Vagina (tissue), 2 donors: Measurements from ENCODE around the gene NME9. TPM values are rescaled to one million over a fixed set of nuclear protein-coding genes. Genes with fewer than 3 reads are reported as not detected.

ENCODE experiments used
- DNase-seq, 2 donors: peaks; one replicate each; pipeline ENCODE4 v3.0.0-alpha.2; 2017; ENCODE audit errors: extremely low spot score in 2 of 2
- H3K27ac ChIP-seq: fragments of 200-600 bp; sonication (generic); one replicate; pipeline ENCODE4 v1.5.1; 2019
- H3K27me3 ChIP-seq: fragments of 200-600 bp; sonication (generic); one replicate; pipeline ENCODE4 v1.5.1; 2019
- H3K36me3 ChIP-seq, 2 donors: fragments of 200-600 bp; sonication (generic); one replicate each; pipeline ENCODE4 v1.5.1; 2017 to 2019
- H3K4me1 ChIP-seq: fragments of 200-600 bp; sonication (generic); one replicate; pipeline ENCODE4 v1.5.1; 2019
- H3K4me3 ChIP-seq, 2 donors: fragments of 200-600 bp; sonication (generic); 1 replicate in 1 of 2; 2 replicates in 1 of 2; pipeline ENCODE4 v1.5.1; 2016 to 2019
- H3K9me3 ChIP-seq: fragments of 200-600 bp; sonication (generic); one replicate; pipeline ENCODE4 v1.5.1; 2019
- POLR2A ChIP-seq, 2 donors: fragments of 450-650 bp; IDR thresholded peaks; one replicate each; pipeline ENCODE4 v1.6.1; 2017; ENCODE audit warnings: antibody characterized with exemption in 2 of 2, mild to moderate bottlenecking in 2 of 2, moderate library complexity in 2 of 2
- POLR2AphosphoS5 ChIP-seq, 2 donors: sonication (generic); formaldehyde crosslinking; IDR thresholded peaks; one replicate each; pipeline ENCODE4 v1.9.0; 2017; ENCODE audit warnings: antibody characterized with exemption in 2 of 2, mild to moderate bottlenecking in 2 of 2, low read depth in 1 of 2; ENCODE audit not compliant: insufficient read depth in 1 of 2
- intact Hi-C: fragments of 100-400 bp; cut with DNase I; formaldehyde crosslinking; loops from one replicate; pipeline ENCODE4 v1.15.1; 2023
- total RNA-seq: library from RNA; depleted of rRNA; stranded (reverse); fragments of >200 nt; gene quantifications from one replicate; pipeline ENCODE4 v1.2.3, GENCODE V29; 2016
- TF ChIP-seq, protein P1 (sequence below), 3 experiments: fragments of 450-650 bp in 2 of 3; fragments of 200-600 bp in 1 of 3; sonication (generic) in 1 of 3; IDR thresholded peaks; one replicate each; pipeline ENCODE4 v1.5.1; 2017 to 2019; ENCODE audit warnings: antibody characterized with exemption in 3 of 3, mild to moderate bottlenecking in 2 of 3, moderate library complexity in 2 of 3

NME9 gene
- total RNA-seq, 1 donor from 2014 or later, result not detected

DNA sequence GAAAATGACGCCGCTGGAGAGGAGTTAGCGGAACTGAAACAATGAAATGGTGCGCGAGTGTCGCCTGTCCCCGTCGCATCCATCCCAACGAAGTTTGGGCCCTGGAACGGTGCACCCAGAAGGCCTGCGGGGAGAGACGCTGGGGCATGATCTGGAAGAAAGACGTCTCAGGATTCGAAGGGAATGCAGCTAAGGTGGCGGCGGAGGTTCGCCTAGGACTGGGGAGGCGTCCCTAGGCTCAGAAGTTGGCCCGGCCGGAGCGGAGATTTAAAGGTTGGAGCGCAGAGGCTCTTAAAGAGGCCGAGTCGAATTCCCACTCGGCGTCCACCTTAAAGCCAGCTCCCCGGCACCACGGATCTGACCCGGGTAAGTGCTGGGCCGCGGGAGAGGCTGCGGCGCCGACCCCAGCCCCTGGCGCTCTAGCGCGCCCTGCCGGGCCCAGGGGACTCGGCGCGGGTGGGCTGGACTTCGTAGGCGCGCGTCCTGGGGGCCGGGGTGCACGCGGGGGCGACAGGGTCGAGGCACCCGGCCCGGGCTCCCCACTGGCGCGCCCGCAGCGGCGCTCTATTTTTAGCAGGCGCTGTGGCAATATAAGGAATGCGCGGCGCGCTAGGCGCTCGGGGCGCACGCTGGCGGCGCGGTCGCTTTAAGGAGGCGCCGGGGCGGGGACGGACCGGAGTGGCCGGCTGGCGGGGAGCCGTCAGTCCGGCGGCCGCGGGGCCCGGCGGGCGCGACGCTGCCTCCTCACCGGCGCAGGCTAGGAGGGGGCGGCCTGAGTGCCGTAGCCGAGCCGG is 18.5 kb upstream of the NME9 start, which contains the start of gene MRAS:
Gene MRAS (plus strand): TSS at position 620 of the 794 bp plus-strand sequence. CDS start 24,305 bp downstream, outside the sequence.
- H3K27me3 ChIP-seq, result no peaks in the 10 kb centered on the region
- no peaks in the 10 kb centered on the region for H3K9me3 ChIP-seq
- TF ChIP-seq POLR2A (IDR thresholded peaks at IDR 0.05) (peak in 1 of 2 donors; percentile 47), POLR2AphosphoS5 (IDR thresholded peaks at IDR 0.05; ENCODE audit: insufficient read depth in 1 of 2, low read depth in 1 of 2) (peak in 1 of 2 donors; percentile 60)
- TF ChIP-seq, protein P1, sequence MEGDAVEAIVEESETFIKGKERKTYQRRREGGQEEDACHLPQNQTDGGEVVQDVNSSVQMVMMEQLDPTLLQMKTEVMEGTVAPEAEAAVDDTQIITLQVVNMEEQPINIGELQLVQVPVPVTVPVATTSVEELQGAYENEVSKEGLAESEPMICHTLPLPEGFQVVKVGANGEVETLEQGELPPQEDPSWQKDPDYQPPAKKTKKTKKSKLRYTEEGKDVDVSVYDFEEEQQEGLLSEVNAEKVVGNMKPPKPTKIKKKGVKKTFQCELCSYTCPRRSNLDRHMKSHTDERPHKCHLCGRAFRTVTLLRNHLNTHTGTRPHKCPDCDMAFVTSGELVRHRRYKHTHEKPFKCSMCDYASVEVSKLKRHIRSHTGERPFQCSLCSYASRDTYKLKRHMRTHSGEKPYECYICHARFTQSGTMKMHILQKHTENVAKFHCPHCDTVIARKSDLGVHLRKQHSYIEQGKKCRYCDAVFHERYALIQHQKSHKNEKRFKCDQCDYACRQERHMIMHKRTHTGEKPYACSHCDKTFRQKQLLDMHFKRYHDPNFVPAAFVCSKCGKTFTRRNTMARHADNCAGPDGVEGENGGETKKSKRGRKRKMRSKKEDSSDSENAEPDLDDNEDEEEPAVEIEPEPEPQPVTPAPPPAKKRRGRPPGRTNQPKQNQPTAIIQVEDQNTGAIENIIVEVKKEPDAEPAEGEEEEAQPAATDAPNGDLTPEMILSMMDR (IDR thresholded peaks at IDR 0.05), result peak; percentile 12 to 26 (median 21)
- peak within 1 kb of the TSS; percentile 91 for H3K27ac ChIP-seq
- peak within 1 kb of the TSS; percentile 57 to 81 for H3K4me3 ChIP-seq
- intact Hi-C loops, result loop anchor here (5.0 kb wide), 1 partner anchor 39 kb away; no protein-coding TSS in a partner anchor
- no peaks in the 10 kb centered on the region for H3K36me3 ChIP-seq
- H3K4me1 ChIP-seq, result peaks cover 11% of the 10 kb centered on the region
- DNase-seq, result no peak

DNA sequence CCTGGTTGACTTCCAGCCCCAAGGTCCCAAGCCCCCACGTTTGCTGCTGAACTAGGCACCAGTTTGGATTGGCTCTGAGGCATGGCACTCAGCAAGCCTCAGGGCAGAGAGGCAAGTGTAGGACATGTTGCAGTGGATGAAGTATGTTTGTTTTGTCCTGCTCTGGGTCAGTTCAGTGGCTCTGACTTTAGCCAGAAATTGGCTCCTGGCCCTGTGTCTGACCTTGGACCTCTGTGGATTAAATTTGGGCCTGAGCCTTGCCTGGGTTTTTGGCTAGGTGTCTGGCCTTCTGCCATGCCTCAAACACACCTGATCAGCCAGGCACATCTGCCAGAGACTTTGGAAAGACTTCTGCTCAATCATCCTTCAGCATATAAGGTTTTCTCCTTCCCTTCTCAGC is 15.1 kb upstream of the NME9 start:
- H3K36me3 ChIP-seq, result no peaks in the 10 kb centered on the region
- intact Hi-C loops, result loop anchor here (5.0 kb wide), 1 partner anchor 43 kb away; no protein-coding TSS in a partner anchor
- no peak for DNase-seq
- TF ChIP-seq POLR2A (IDR thresholded peaks at IDR 0.05) (no peak), POLR2AphosphoS5 (IDR thresholded peaks at IDR 0.05; ENCODE audit: insufficient read depth in 1 of 2, low read depth in 1 of 2) (no peak)
- TF ChIP-seq, protein P1 (IDR thresholded peaks at IDR 0.05), result no peak
- no peaks in the 10 kb centered on the region for H3K9me3 ChIP-seq
- no peak overlapping the region for H3K27ac ChIP-seq
- no peak overlapping the region for H3K4me3 ChIP-seq
- peaks cover 10% of the 10 kb centered on the region for H3K4me1 ChIP-seq
- no peaks in the 10 kb centered on the region for H3K27me3 ChIP-seq

DNA sequence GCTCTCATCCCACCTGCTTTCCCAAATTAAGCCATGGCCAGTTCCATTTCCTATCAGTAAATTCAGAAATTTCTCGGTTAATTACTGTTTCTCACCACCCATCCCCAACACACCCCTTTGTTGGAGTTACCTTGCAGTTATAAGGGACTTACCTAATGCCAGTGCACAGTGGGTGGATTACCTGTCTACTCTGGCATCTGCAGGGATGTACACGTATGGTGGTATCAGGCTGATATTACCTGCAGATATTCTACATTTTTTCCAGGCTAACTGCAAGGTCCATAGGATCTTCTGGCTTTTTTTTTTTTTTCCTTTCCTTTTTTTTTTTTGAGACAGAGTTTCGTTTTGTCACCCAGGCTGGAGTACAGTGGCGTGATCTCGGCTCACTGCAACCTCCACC is 10.9 kb upstream of the NME9 start:
- Histone ChIP-seq H3K4me3 (no peak overlapping the region), H3K27ac (no peak overlapping the region), H3K4me1 (no peaks in the 10 kb centered on the region), H3K36me3 (no peaks in the 10 kb centered on the region), H3K27me3 (no peaks in the 10 kb centered on the region), H3K9me3 (no peaks in the 10 kb centered on the region)
- intact Hi-C loops, result no loop called here
- DNase-seq, result no peak
- TF ChIP-seq, protein P1 (IDR thresholded peaks at IDR 0.05), result no peak
- no peak for TF ChIP-seq POLR2AphosphoS5 (IDR thresholded peaks at IDR 0.05; ENCODE audit: insufficient read depth in 1 of 2, low read depth in 1 of 2)
- TF ChIP-seq POLR2A (IDR thresholded peaks at IDR 0.05), result no peak

DNA sequence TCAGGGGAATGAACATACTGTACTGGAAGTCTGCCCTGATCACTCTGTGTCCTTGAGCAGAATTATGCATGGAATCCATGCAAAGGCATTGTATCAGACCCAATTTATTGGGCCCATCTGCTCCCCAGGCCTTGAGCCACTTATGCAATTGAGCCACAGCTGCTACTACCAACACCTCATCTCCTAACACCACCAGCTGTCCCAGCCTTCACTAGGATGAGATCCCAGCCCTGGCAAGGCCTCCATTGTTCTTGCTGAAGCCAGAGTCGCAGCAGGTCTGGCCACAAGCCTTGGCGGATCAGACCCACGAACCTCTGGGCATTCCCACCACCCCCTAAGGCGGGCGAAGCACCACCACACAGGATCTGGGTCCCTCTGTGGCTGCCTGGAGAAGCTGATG is 9.2 kb upstream of the NME9 start:
- DNase-seq, result no peak
- no peaks in the 10 kb centered on the region for H3K27me3 ChIP-seq
- no peaks in the 10 kb centered on the region for H3K9me3 ChIP-seq
- H3K36me3 ChIP-seq, result no peaks in the 10 kb centered on the region
- no peak overlapping the region for H3K27ac ChIP-seq
- H3K4me3 ChIP-seq, result no peak overlapping the region
- TF ChIP-seq, protein P1 (IDR thresholded peaks at IDR 0.05), result no peak
- TF ChIP-seq POLR2AphosphoS5 (IDR thresholded peaks at IDR 0.05; ENCODE audit: insufficient read depth in 1 of 2, low read depth in 1 of 2), result no peak
- TF ChIP-seq POLR2A (IDR thresholded peaks at IDR 0.05), result no peak
- H3K4me1 ChIP-seq, result no peaks in the 10 kb centered on the region
- intact Hi-C loops, result no loop called here

DNA sequence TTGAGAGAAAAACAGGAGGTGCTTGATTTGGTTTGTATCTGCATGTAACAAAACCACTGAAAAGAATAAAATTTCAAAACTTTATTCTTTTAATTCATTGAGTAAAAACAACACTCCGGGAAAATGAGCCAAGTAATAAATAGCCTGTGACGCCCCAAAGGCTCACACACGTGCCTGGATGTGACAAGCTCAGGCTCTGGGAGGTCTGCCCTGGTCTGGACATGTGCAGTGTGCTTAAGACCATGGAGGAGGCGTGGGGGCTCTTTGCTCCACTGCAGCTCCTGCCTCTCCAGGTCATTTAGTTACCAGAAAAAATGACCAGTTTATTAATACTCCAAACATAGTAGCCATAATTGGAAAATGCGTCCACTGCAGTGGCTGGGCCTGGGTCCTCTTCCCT is 8.6 kb upstream of the NME9 start:
- DNase-seq, result no peak
- TF ChIP-seq POLR2AphosphoS5 (IDR thresholded peaks at IDR 0.05; ENCODE audit: insufficient read depth in 1 of 2, low read depth in 1 of 2) (no peak), POLR2A (IDR thresholded peaks at IDR 0.05) (no peak)
- TF ChIP-seq, protein P1 (IDR thresholded peaks at IDR 0.05), result no peak
- intact Hi-C loops, result no loop called here
- Histone ChIP-seq H3K4me1 (no peaks in the 10 kb centered on the region), H3K36me3 (no peaks in the 10 kb centered on the region), H3K27me3 (no peaks in the 10 kb centered on the region), H3K4me3 (no peak overlapping the region), H3K9me3 (no peaks in the 10 kb centered on the region), H3K27ac (no peak overlapping the region)
